ENCODE results near the gene PCSK9.

The PCSK9 gene

GRCh38 chr1:55039342-55040082, at the start of gene PCSK9:
Gene PCSK9 (plus strand): TSS chr1:55039548. CDS start chr1:55039838, 290 bp downstream.
- peak; percentile 92 for DNase-seq (ENCODE audit: low spot score)
- CTCF ChIA-PET, result interaction anchor here (1.6 to 3.1 kb wide), 2 partner anchors 17 to 89 kb away, joined by 5 to 13 read pairs; no protein-coding TSS in a partner anchor
- POLR2A ChIA-PET (ENCODE audit: low non-redundant PET), result no interaction called here
- H3K27ac ChIP-seq, result peak within 1 kb of the TSS; percentile 89
- no peak for TF ChIP-seq CTCF (conservative IDR thresholded peaks at IDR 0.05; ENCODE audit: low read depth)

- H3K27ac ChIP-seq, result no peak overlapping the region
- no peak for DNase-seq (ENCODE audit: low spot score)
- ChIA-PET POLR2A (ENCODE audit: low non-redundant PET) (no interaction called here), CTCF (interaction anchor here (0.6 to 1.6 kb wide), 5 partner anchors 10 to 1663 kb away, joined by 3 to 10 read pairs (median 4); partner anchors contain the start of gene TMEM61)
- no peak for TF ChIP-seq CTCF (conservative IDR thresholded peaks at IDR 0.05; ENCODE audit: low read depth)
Observed at GRCh38 chr1:54989968-54990810, 49.2 kb upstream of the PCSK9 start.

GRCh38 chr1:54990916-54991315, 48.4 kb upstream of the PCSK9 start:
- TF ChIP-seq CTCF (conservative IDR thresholded peaks at IDR 0.05; ENCODE audit: low read depth), result no peak
- POLR2A ChIA-PET (ENCODE audit: low non-redundant PET), result no interaction called here
- no peak overlapping the region for H3K27ac ChIP-seq
- CTCF ChIA-PET, result interaction anchor here (0.5 to 1.6 kb wide), 4 partner anchors 40 to 309 kb away, joined by 3 to 10 read pairs (median 3); no protein-coding TSS in a partner anchor
- no peak for DNase-seq (ENCODE audit: low spot score)

GRCh38 chr1:54991939-54992338, 47.4 kb upstream of the PCSK9 start:
- ChIA-PET POLR2A (ENCODE audit: low non-redundant PET) (no interaction called here), CTCF (interaction anchor here (1.1 to 1.6 kb wide), 2 partner anchors 30 to 41 kb away, joined by 3 to 8 read pairs; no protein-coding TSS in a partner anchor)
- no peak for DNase-seq (ENCODE audit: low spot score)
- H3K27ac ChIP-seq, result no peak overlapping the region
- no peak for TF ChIP-seq CTCF (conservative IDR thresholded peaks at IDR 0.05; ENCODE audit: low read depth)

- no peak for DNase-seq (ENCODE audit: low spot score)
- CTCF ChIA-PET, result interaction anchor here (0.9 to 1.6 kb wide), 4 partner anchors 9 to 43 kb away, joined by 3 to 8 read pairs (median 4); no protein-coding TSS in a partner anchor
- TF ChIP-seq CTCF (conservative IDR thresholded peaks at IDR 0.05; ENCODE audit: low read depth), result no peak
- POLR2A ChIA-PET (ENCODE audit: low non-redundant PET), result interaction anchor here (0.6 kb wide), 1 partner anchor 12 kb away, joined by 3 read pairs; no protein-coding TSS in a partner anchor
- H3K27ac ChIP-seq, result no peak overlapping the region
Observed at GRCh38 chr1:54993140-54993539, 46.2 kb upstream of the PCSK9 start.

- DNase-seq (ENCODE audit: low spot score), result no peak
- no peak for TF ChIP-seq CTCF (conservative IDR thresholded peaks at IDR 0.05; ENCODE audit: low read depth)
- ChIA-PET CTCF (interaction anchor here (0.6 kb wide), 1 partner anchor 320 kb away, joined by 3 read pairs; no protein-coding TSS in a partner anchor), POLR2A (ENCODE audit: low non-redundant PET) (no interaction called here)
- H3K27ac ChIP-seq, result no peak overlapping the region
Observed at GRCh38 chr1:54994355-54994990, 44.9 kb upstream of the PCSK9 start.
